ENCODE data around the gene CDK18.

Gene CDK18

GRCh38 chr1:205514211-205515142 lies 10.0 kb downstream of the CDK18 start:
- TF ChIP-seq CTCF (IDR thresholded peaks at IDR 0.05; ENCODE audit: extremely low read depth, missing control alignments), result no peak
- no peak for DNase-seq (ENCODE audit: low spot score)

- TF ChIP-seq CTCF (IDR thresholded peaks at IDR 0.05; ENCODE audit: extremely low read depth, missing control alignments), result no peak
- DNase-seq (ENCODE audit: low spot score), result no peak
Observed at GRCh38 chr1:205515781-205516253, 11.3 kb downstream of the CDK18 start.

- DNase-seq (ENCODE audit: low spot score), result no peak
- no peak for TF ChIP-seq CTCF (IDR thresholded peaks at IDR 0.05; ENCODE audit: extremely low read depth, missing control alignments)
Observed at GRCh38 chr1:205516362-205516761, 11.9 kb downstream of the CDK18 start.

GRCh38 chr1:205517288-205517687 lies 12.8 kb downstream of the CDK18 start:
- TF ChIP-seq CTCF (IDR thresholded peaks at IDR 0.05; ENCODE audit: extremely low read depth, missing control alignments), result no peak
- no peak for DNase-seq (ENCODE audit: low spot score)

GRCh38 chr1:205517763-205518162 lies 13.3 kb downstream of the CDK18 start:
- no peak for DNase-seq (ENCODE audit: low spot score)
- no peak for TF ChIP-seq CTCF (IDR thresholded peaks at IDR 0.05; ENCODE audit: extremely low read depth, missing control alignments)

GRCh38 chr1:205518661-205519540 lies 14.4 kb downstream of the CDK18 start:
- no peak for TF ChIP-seq CTCF (IDR thresholded peaks at IDR 0.05; ENCODE audit: extremely low read depth, missing control alignments)
- no peak for DNase-seq (ENCODE audit: low spot score)
